Measurements from ENCODE around the gene MGLL. TPM values are rescaled to one million over a fixed set of nuclear protein-coding genes. Genes with fewer than 3 reads are reported as not detected.

Gene MGLL
- total RNA-seq, 1 experiment from 2014 or later, result 6.8 TPM

GRCh38 chr3:127668906-127669305 lies 153.4 kb downstream of the MGLL start (continued):
- TF ChIP-seq REST (IDR thresholded peaks at IDR 0.05; ENCODE audit: low read depth) (no peak), FOSL1 (IDR thresholded peaks at IDR 0.05; ENCODE audit: low read depth) (no peak), ELF1 (IDR thresholded peaks at IDR 0.05; ENCODE audit: borderline replicate concordance, low read depth) (no peak), RAD21 (IDR thresholded peaks at IDR 0.05; ENCODE audit: low read depth) (no peak), CEBPB (IDR thresholded peaks at IDR 0.05; ENCODE audit: low read depth) (no peak)
- TF ChIP-seq, protein P1, sequence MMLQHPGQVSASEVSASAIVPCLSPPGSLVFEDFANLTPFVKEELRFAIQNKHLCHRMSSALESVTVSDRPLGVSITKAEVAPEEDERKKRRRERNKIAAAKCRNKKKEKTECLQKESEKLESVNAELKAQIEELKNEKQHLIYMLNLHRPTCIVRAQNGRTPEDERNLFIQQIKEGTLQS (IDR thresholded peaks at IDR 0.05), result no peak

DNA sequence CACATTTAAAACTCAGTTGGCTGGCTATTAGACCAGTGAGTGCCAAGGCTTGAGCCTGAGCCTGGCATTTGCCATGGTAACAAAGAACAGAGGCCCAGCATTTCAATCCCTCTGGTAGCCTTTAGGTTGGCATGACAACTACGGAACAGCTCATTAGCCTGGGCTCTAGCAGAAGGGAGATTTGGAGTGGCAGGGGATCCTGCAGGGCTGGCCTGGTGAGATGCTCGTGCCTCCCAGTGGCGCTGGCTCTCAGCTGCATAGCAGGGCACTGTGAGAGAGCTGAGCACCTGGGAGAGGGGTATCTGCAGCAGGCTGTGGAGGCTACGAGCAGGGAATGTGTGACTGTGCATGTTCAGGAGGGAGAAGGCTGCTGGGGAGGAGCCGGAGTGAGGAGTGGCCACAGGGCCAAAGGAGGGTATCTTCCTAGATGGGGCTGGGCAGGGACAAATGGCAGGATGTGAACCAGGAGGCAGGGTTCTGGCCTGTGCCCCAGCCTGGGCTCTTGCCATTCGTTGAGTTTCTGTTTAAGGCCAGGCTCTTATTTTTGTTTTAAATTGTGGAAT lies 155.1 kb downstream of the MGLL start:
- Histone ChIP-seq H3K9me2 (ENCODE audit: insufficient read depth) (no peaks in the 10 kb centered on the region), H3K4me3 (replicated peaks in 1 of 2; ENCODE audit: low read depth in 1 of 2, low read length in 2 of 2) (no peak overlapping the region), H3K9ac (ENCODE audit: low read length) (no peak overlapping the region), H3K27me3 (ENCODE audit: insufficient read depth, low read length) (no peaks in the 10 kb centered on the region), H2AFZ (ENCODE audit: low read depth, low read length, poor library complexity, severe bottlenecking) (no peak overlapping the region), H4K20me1 (ENCODE audit: insufficient read depth) (no peaks in the 10 kb centered on the region), H3K27ac (ENCODE audit: low read depth, low read length) (no peak overlapping the region), H3K4me1 (ENCODE audit: control insufficient read depth in 1 of 2, insufficient read depth in 2 of 2, low read length in 2 of 2) (peaks cover 0 to 9% of the 10 kb centered on the region in 2 experiments; a peak in 1 of 4 replicates), H3K36me3 (ENCODE audit: control insufficient read depth in 1 of 2, insufficient read depth in 2 of 2, low read length in 2 of 2) (no peaks in the 10 kb centered on the region), H3K4me2 (ENCODE audit: low read length) (no peak overlapping the region), H3K79me2 (ENCODE audit: insufficient read depth, low read length) (no peaks in the 10 kb centered on the region), H3K9me3 (ENCODE audit: control insufficient read depth in 1 of 2, insufficient read depth in 1 of 2, low read depth in 1 of 2, low read length in 2 of 2) (no peaks in the 10 kb centered on the region)
- ATAC-seq (no peak), DNase-seq (ENCODE audit: low read depth, low spot score) (no peak)
- no TSS peak for BruUV-seq (replicated peaks)
- intact Hi-C loops (cut with micrococcal nuclease), result no loop called here
- ChIA-PET RAD21 (ENCODE audit: low non-redundant PET in 1 of 2, low total read pairs in 2 of 2, uncharacterized antibody in 2 of 2, unreplicated experiment in 2 of 2) (no interaction called here), POLR2A (no interaction called here), CTCF (no interaction called here)
- TF ChIP-seq CTCF (IDR thresholded peaks at IDR 0.05 in 2 of 3, conservative IDR thresholded peaks at IDR 0.05 in 1 of 3; ENCODE audit: borderline replicate concordance in 1 of 3, insufficient read depth in 1 of 3, low read depth in 2 of 3, low read length in 2 of 3), result no peak
- no peak for TF ChIP-seq SRF (IDR thresholded peaks at IDR 0.05; ENCODE audit: low read depth)
- TF ChIP-seq ZNF274 (IDR thresholded peaks at IDR 0.05; ENCODE audit: low read depth, low read length), result no peak
- TF ChIP-seq MAX (IDR thresholded peaks at IDR 0.05), result no peak
- no peak for TF ChIP-seq POLR2A (IDR thresholded peaks at IDR 0.05; ENCODE audit: borderline replicate concordance, extremely low read depth, insufficient read depth, insufficient read length)
- no peak for TF ChIP-seq SIN3A (IDR thresholded peaks at IDR 0.05; ENCODE audit: low read depth)
- no peak for TF ChIP-seq EGR1 (IDR thresholded peaks at IDR 0.05; ENCODE audit: low read depth)
- TF ChIP-seq FOSL1 (IDR thresholded peaks at IDR 0.05; ENCODE audit: low read depth), result no peak
- TF ChIP-seq YY1 (IDR thresholded peaks at IDR 0.05; ENCODE audit: extremely low read depth, insufficient replicate concordance, low read depth, low read length), result no peak
- no peak for TF ChIP-seq ELF1 (IDR thresholded peaks at IDR 0.05; ENCODE audit: borderline replicate concordance, low read depth)
- no peak for TF ChIP-seq RAD21 (IDR thresholded peaks at IDR 0.05; ENCODE audit: low read depth)
- TF ChIP-seq ZBTB33 (IDR thresholded peaks at IDR 0.05; ENCODE audit: extremely low read depth, insufficient replicate concordance, low read length), result no peak
- no peak for TF ChIP-seq EZH2 (IDR thresholded peaks at IDR 0.05)
- TF ChIP-seq, protein P1 (IDR thresholded peaks at IDR 0.05), result no peak
- no peak for TF ChIP-seq SP1 (IDR thresholded peaks at IDR 0.05; ENCODE audit: low read depth)
